GM18868 (cell line): Measurements from ENCODE around the gene TFPT.

Experiments used
- ATAC-seq: cut with Tn5 transposase; IDR thresholded peaks from one replicate; pipeline ENCODE4 v1.9.1; 2021; ENCODE audit warnings: mild to moderate bottlenecking, moderate library complexity; ENCODE audit not compliant: unreplicated experiment

TFPT gene

GRCh38 chr19:54084410-54084809, 31.0 kb downstream of the TFPT start:
- ATAC-seq, result no peak

- ATAC-seq, result no peak
Measured at GRCh38 chr19:54081032-54081431, 34.4 kb downstream of the TFPT start, which contains the start of gene TARM1. Gene TARM1 (minus strand): TSS chr19:54081365. CDS start chr19:54081340, 25 bp downstream.

- ATAC-seq, result no peak
Measured at GRCh38 chr19:54077334-54077733, 38.1 kb downstream of the TFPT start.

- ATAC-seq, result no peak
Measured at GRCh38 chr19:54074851-54075250, 40.6 kb downstream of the TFPT start.

GRCh38 chr19:54073829-54074228, 41.6 kb downstream of the TFPT start:
- ATAC-seq, result no peak

GRCh38 chr19:54069470-54069869, 46.0 kb downstream of the TFPT start:
- ATAC-seq, result no peak

- no peak for ATAC-seq
Measured at GRCh38 chr19:54063350-54064116, 51.9 kb downstream of the TFPT start, which contains the start of gene VSTM1. Gene VSTM1 (minus strand): TSS chr19:54063897. CDS start chr19:54063777, 120 bp downstream.

GRCh38 chr19:54062643-54063042, 52.8 kb downstream of the TFPT start:
- no peak for ATAC-seq
